ENCODE measurements around the gene SLC26A5.
A peak's percentile ranks its signal among the peaks of the same experiment; 100 is the strongest.

The SLC26A5 gene

GRCh38 chr7:103466814-103467213 lies 20.8 kb upstream of the SLC26A5 start:
- TF ChIP-seq CTCF (IDR thresholded peaks at IDR 0.05; ENCODE audit: low read depth, low read length) = no peak
- no peak overlapping the region for H3K4me3 ChIP-seq (ENCODE audit: low read depth, low read length)
- no peaks in the 10 kb centered on the region for H3K27me3 ChIP-seq (ENCODE audit: insufficient read depth, low read depth, severe bottlenecking)
- no peak overlapping the region for H3K27ac ChIP-seq
- no peak for DNase-seq
- no peaks in the 10 kb centered on the region for H3K9me3 ChIP-seq (ENCODE audit: severe bottlenecking)
- no peaks in the 10 kb centered on the region for H3K36me3 ChIP-seq

- no peak overlapping the region for H3K4me3 ChIP-seq (ENCODE audit: low read depth, low read length)
- no peaks in the 10 kb centered on the region for H3K36me3 ChIP-seq
- no peaks in the 10 kb centered on the region for H3K9me3 ChIP-seq (ENCODE audit: severe bottlenecking)
- DNase-seq = no peak
- no peak for TF ChIP-seq CTCF (IDR thresholded peaks at IDR 0.05; ENCODE audit: low read depth, low read length)
- no peak overlapping the region for H3K27ac ChIP-seq
- H3K27me3 ChIP-seq (ENCODE audit: insufficient read depth, low read depth, severe bottlenecking) = no peaks in the 10 kb centered on the region
Observed at GRCh38 chr7:103462358-103462757, 16.4 kb upstream of the SLC26A5 start.

- H3K27me3 ChIP-seq (ENCODE audit: insufficient read depth, low read depth, severe bottlenecking) = no peaks in the 10 kb centered on the region
- DNase-seq = peak; percentile 70
- H3K4me3 ChIP-seq (ENCODE audit: low read depth, low read length) = no peak overlapping the region
Observed at GRCh38 chr7:103447073-103447960, 1.3 kb upstream of the SLC26A5 start.

GRCh38 chr7:103445228-103446048 lies 569 bp downstream of the SLC26A5 start:
- Histone ChIP-seq H3K36me3 (no peaks in the 10 kb centered on the region), H3K27me3 (ENCODE audit: insufficient read depth, low read depth, severe bottlenecking) (no peaks in the 10 kb centered on the region), H3K27ac (no peak overlapping the region), H3K4me3 (ENCODE audit: low read depth, low read length) (no peak overlapping the region), H3K9me3 (ENCODE audit: severe bottlenecking) (no peaks in the 10 kb centered on the region)
- no peak for TF ChIP-seq CTCF (IDR thresholded peaks at IDR 0.05; ENCODE audit: low read depth, low read length)
- DNase-seq = no peak

More at GRCh38 chr7:103447073-103447960, 1.3 kb upstream of the SLC26A5 start:
- TF ChIP-seq CTCF (IDR thresholded peaks at IDR 0.05; ENCODE audit: low read depth, low read length) = peak; percentile 90
- no peaks in the 10 kb centered on the region for H3K9me3 ChIP-seq (ENCODE audit: severe bottlenecking)
- H3K27ac ChIP-seq = no peak overlapping the region
- H3K36me3 ChIP-seq = no peaks in the 10 kb centered on the region

GRCh38 chr7:103439661-103440060 lies 6.3 kb downstream of the SLC26A5 start:
- no peak for DNase-seq
- Histone ChIP-seq H3K9me3 (ENCODE audit: severe bottlenecking) (no peaks in the 10 kb centered on the region), H3K27ac (no peak overlapping the region), H3K4me3 (ENCODE audit: low read depth, low read length) (no peak overlapping the region), H3K27me3 (ENCODE audit: insufficient read depth, low read depth, severe bottlenecking) (no peaks in the 10 kb centered on the region), H3K36me3 (no peaks in the 10 kb centered on the region)
- no peak for TF ChIP-seq CTCF (IDR thresholded peaks at IDR 0.05; ENCODE audit: low read depth, low read length)
